ENCODE data around the gene MSH5. TPM values are rescaled to one million over a fixed set of nuclear protein-coding genes. Genes with fewer than 3 reads are reported as not detected.
"Not testable (repeated sequence)": the region's sequence is repeated elsewhere in the genome, so short reads cannot be mapped to it uniquely, and the experiment has no call there.

Gene MSH5
- total RNA-seq, 1 donor, result 23.0 TPM

- no peak for TF ChIP-seq CTCF (IDR thresholded peaks at IDR 0.05; ENCODE audit: insufficient read depth, low read length)
- no peak overlapping the region for H3K4me3 ChIP-seq (ENCODE audit: low read depth, low read length)
- DNase-seq (ENCODE audit: low read depth), result no peak
Measured at GRCh38 chr6:31705931-31706330, 33.9 kb upstream of the MSH5 start.

GRCh38 chr6:31706599-31706998 is 33.2 kb upstream of the MSH5 start, which contains the start of gene LY6G6F:
Gene LY6G6F, plus strand, starts transcription at chr6:31706866. Its CDS starts 41 bp downstream, at chr6:31706907.
- no peak for TF ChIP-seq CTCF (IDR thresholded peaks at IDR 0.05; ENCODE audit: insufficient read depth, low read length)

GRCh38 chr6:31707701-31708100 is 32.1 kb upstream of the MSH5 start:
- DNase-seq (ENCODE audit: low read depth), result no peak
- no peak for TF ChIP-seq CTCF (IDR thresholded peaks at IDR 0.05; ENCODE audit: insufficient read depth, low read length)
- no peak overlapping the region for H3K4me3 ChIP-seq (ENCODE audit: low read depth, low read length)

More at GRCh38 chr6:31706599-31706998, 33.2 kb upstream of the MSH5 start, which contains the start of gene LY6G6F:
- no peak for DNase-seq (ENCODE audit: low read depth)
- H3K4me3 ChIP-seq (ENCODE audit: low read depth, low read length), result no peak within 1 kb of the TSS

- no peak for TF ChIP-seq CTCF (IDR thresholded peaks at IDR 0.05; ENCODE audit: insufficient read depth, low read length)
- no peak overlapping the region for H3K4me3 ChIP-seq (ENCODE audit: low read depth, low read length)
- DNase-seq (ENCODE audit: low read depth), result no peak
Measured at GRCh38 chr6:31708224-31708623, 31.6 kb upstream of the MSH5 start.

- not testable (repeated sequence) for H3K4me3 ChIP-seq (ENCODE audit: low read depth, low read length); DNase-seq (ENCODE audit: low read depth)
Measured at GRCh38 chr6:31709157-31709556, 30.6 kb upstream of the MSH5 start.

GRCh38 chr6:31710523-31711219 is 29.1 kb upstream of the MSH5 start:
- no peak for TF ChIP-seq CTCF (IDR thresholded peaks at IDR 0.05; ENCODE audit: insufficient read depth, low read length)
- no peak overlapping the region for H3K4me3 ChIP-seq (ENCODE audit: low read depth, low read length)
- no peak for DNase-seq (ENCODE audit: low read depth)

GRCh38 chr6:31711233-31711632 is 28.6 kb upstream of the MSH5 start:
- H3K4me3 ChIP-seq (ENCODE audit: low read depth, low read length), result no peak overlapping the region
- no peak for TF ChIP-seq CTCF (IDR thresholded peaks at IDR 0.05; ENCODE audit: insufficient read depth, low read length)
- no peak for DNase-seq (ENCODE audit: low read depth)

Data from fibroblast of the aortic adventitia (primary cell).